GM12865 (cell line): ENCODE results near the gene JUP.

Experiments used
- DNase-seq: peaks from one replicate; pipeline ENCODE4 v3.0.0; 2010; ENCODE audit warnings: low read depth
- H3K4me3 ChIP-seq: 2 replicates; pipeline ENCODE4 v1.5.1; 2011; ENCODE audit warnings: mild to moderate bottlenecking, low read depth, low read length, control low read depth
- TF ChIP-seq, protein P1 (sequence below): IDR thresholded peaks from 2 replicates; pipeline ENCODE4 v1.5.1; 2011; ENCODE audit warnings: low read length, control low read depth, low read depth, inconsistent platforms; ENCODE audit not compliant: insufficient read depth; ENCODE audit errors: missing control alignments

Gene JUP

DNA sequence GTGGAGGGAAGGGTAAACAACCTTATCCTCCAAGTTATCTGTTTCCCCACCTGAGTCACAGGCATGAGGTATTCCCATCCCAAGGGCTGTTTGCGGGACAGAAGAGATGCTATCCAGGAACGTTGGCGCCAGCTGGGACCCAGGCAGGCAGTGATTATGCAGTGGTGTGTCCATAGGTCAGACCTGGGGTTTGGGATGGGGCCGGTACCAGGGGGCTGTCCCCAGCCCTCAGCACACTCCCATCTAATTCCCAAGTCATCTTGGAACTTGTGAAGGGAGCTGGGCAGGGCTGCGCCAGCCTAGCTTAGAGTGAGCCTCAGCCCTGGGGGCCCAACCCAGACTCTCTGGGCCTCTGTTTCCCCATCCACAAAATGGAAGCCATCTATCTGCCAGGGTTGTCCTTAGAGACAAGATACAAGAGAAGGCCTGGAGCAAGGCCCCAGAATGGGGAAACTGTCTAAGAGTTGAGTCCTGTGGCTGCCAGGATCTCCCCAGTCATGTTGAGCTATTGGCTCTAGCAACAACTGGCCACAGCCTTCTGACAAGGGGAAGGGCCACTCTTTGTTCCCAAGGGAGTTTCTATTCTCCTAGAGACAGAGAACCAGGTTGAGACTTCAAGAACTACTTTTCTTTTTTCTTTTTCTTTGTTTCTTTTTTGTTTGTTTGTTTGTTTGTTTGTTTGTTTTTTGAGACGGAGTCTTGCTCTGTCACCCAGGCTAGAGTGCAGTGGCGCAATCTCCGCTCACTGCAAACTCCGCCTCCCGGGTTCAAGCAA lies 9.8 kb upstream of the JUP start:
- TF ChIP-seq, protein P1, sequence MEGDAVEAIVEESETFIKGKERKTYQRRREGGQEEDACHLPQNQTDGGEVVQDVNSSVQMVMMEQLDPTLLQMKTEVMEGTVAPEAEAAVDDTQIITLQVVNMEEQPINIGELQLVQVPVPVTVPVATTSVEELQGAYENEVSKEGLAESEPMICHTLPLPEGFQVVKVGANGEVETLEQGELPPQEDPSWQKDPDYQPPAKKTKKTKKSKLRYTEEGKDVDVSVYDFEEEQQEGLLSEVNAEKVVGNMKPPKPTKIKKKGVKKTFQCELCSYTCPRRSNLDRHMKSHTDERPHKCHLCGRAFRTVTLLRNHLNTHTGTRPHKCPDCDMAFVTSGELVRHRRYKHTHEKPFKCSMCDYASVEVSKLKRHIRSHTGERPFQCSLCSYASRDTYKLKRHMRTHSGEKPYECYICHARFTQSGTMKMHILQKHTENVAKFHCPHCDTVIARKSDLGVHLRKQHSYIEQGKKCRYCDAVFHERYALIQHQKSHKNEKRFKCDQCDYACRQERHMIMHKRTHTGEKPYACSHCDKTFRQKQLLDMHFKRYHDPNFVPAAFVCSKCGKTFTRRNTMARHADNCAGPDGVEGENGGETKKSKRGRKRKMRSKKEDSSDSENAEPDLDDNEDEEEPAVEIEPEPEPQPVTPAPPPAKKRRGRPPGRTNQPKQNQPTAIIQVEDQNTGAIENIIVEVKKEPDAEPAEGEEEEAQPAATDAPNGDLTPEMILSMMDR: no peak
- no peak for DNase-seq

DNA sequence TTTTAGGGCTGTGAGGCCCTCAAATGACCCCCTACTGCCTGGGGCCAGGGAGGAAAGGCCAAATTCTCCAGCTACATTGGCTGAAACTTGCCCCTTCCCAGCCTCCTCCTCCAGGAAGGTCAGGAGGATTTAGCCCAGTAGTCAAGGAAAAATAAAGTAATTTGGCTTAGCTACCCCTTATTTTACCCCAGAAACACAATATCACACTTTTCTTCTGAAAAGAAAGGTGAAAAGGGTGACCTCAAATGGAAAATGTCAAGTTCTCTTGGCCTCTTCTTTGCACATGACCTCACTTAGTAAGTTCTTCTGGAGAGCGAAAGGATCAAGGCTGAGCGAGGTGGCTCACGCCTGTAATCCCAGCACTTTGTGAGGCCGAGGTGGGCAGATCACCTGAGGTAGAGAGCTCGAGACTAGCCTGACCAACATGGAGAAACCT lies 8.0 kb upstream of the JUP start:
- TF ChIP-seq, protein P1: no peak

More for the DNA sequence above, 9.8 kb upstream of the JUP start:
- H3K4me3 ChIP-seq: no peak overlapping the region

DNA sequence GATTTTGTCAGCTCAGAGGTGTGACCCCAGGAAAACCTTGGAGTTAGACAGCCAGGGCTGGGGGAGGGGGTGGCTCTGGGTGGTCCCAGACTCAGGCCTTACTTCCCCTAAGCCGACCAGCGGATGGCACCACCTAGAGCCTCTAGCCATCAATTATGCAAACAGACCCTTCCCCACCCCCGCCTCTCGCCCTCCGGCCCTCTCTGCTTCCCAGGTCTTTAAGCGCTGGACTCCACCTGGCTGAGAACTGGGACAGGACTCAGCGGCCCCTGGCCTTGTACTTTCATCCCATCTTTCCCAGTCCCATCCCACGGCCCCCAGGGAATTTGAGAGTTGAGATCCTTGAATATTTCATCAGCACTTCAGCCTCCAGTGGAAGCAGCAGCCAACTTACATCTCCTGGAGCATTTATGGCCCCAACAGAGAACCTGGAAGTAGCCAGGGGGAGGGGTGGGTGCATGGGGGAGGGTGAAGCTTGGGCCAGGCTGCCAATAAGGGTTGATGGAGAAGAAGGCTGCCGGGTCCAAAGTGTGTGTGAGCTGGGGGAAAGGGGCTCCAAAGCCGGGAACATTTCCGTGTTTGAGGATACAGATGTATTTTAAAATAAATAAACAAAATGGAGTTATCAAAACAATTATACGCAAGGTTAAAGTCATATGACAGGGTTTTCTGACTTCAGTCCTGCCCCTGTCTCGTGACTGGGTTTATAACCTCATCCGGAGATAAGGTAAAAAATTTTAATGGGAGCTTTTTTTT lies 7.5 kb upstream of the JUP start:
- H3K4me3 ChIP-seq: no peak overlapping the region
- no peak for DNase-seq
- TF ChIP-seq, protein P1: no peak

More for the DNA sequence above, 8.0 kb upstream of the JUP start:
- no peak for DNase-seq
- H3K4me3 ChIP-seq: no peak overlapping the region

DNA sequence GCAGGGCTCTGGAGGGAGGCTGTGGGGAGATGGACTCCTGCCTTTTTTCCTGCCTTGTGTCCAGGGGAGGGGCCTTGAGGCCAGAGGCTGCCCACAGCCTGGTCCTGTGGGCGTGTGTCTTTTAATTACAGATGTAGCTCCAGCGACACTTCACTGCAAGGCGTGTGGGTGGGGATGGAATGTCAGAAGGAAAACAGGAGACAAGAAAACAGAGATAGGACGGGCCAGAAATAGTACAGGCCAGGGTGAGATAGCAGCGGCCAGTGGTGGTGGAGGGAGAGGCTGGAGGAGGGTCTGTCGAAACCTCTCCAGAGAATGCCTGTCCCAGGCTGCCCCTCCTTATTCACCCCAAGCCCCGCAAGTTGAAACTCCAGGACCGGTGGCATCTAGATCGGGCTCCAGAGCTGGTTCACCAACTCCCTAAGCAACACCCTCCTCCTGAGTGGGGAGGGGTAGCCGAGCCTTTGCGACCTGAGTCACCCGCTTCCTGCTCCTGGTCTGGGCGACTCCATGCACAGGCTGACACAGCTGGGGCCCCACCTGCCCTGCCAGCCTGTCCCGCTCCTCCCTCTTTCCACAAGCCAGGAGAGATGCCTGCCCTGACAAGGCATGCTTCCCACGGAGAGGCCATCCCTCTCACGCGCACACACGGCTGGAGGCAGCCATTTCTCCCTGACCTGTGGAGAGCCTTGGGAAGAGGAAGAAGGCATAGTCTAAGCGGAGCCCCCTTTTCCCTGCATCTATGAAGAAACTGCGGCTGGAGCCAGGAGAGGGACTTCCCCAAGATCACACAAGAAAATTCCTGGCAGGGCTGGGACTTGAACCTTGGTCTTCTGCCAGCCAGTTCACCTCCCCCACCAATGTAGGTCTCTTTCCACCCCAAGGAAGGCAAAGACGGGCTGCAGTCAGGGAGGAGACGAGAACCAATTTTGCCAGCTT lies 6.6 kb upstream of the JUP start:
- H3K4me3 ChIP-seq: no peak overlapping the region
- DNase-seq: no peak
- TF ChIP-seq, protein P1: no peak

DNA sequence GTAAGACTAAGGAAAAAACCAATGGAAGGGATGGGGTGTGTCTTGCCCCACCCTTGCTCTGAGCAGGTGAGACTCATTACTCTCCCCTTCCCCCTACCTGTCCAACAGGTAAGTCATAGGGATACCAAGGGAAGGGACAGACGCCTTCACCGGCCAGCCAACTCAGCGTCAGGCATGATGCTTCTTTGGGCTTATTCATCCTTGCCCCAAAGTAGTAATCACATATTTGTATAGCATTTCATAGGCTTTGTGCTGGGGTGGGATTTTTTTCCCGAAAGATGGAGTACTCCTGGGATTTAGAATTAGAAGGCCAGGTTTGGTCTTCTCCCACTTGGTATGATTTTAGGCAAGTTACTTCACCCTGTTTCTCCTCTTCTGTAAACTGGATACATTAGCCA lies 509 bp upstream of the JUP start:
- DNase-seq: no peak
- H3K4me3 ChIP-seq: no peak overlapping the region
- TF ChIP-seq, protein P1: no peak

DNA sequence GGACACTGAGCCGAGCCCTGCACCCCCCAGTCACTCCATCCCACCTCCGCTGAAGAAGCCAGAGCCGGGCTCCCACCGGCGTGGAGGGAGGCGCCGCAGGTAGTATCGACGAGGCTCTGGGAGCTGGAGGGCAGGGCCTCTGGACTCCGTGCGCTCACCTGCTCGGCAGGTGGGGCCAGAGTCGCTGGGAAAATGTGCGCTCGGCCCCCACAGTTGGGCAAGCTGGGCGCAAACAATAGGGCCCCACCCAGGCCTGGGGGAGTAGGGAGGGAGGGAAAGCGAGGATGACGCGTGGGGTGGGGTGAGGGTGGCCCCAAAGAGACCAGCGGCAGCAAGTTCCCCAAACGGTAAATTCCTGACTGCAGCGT lies 668 bp downstream of the JUP start:
- no peak overlapping the region; the same call in 1 of the 2 replicates for H3K4me3 ChIP-seq
- TF ChIP-seq, protein P1: no peak

More for the DNA sequence above, 668 bp downstream of the JUP start:
- DNase-seq: no peak
